Stimulated activated CD8-positive, alpha-beta memory T cell treated with anti-CD3 and anti-CD28 coated beads, Interleukin-4, amount 100 ng/mL, for 24 hours (primary cell): ENCODE data around the gene DOC2B.
"Not testable (repeated sequence)": the region's sequence is repeated elsewhere in the genome, so short reads cannot be mapped to it uniquely, and the experiment has no call there.

Source experiments
- DNase-seq: peaks from one replicate; pipeline ENCODE4 v3.0.0-alpha.2; 2020; ENCODE audit warnings: low read depth

Gene DOC2B

GRCh38 chr17:210402-210801 lies 29.0 kb upstream of the DOC2B start:
- DNase-seq, result no peak

- DNase-seq, result no peak
Measured at GRCh38 chr17:208429-208828, 27.0 kb upstream of the DOC2B start.

GRCh38 chr17:207775-208174 lies 26.3 kb upstream of the DOC2B start:
- no peak for DNase-seq

- no peak for DNase-seq
Measured at GRCh38 chr17:206941-207560, 25.6 kb upstream of the DOC2B start.

- DNase-seq, result not testable (repeated sequence)
Measured at GRCh38 chr17:206484-206883, 25.0 kb upstream of the DOC2B start.

- DNase-seq, result no peak
Measured at GRCh38 chr17:205817-206216, 24.4 kb upstream of the DOC2B start.

GRCh38 chr17:205148-205669 lies 23.8 kb upstream of the DOC2B start:
- DNase-seq, result no peak

- no peak for DNase-seq
Measured at GRCh38 chr17:204427-205147, 23.1 kb upstream of the DOC2B start.

GRCh38 chr17:202501-202951 lies 21.1 kb upstream of the DOC2B start:
- DNase-seq, result no peak

- DNase-seq, result not testable (repeated sequence)
Measured at GRCh38 chr17:201736-202135, 20.3 kb upstream of the DOC2B start.

- not testable (repeated sequence) for DNase-seq
Measured at GRCh38 chr17:201257-201656, 19.8 kb upstream of the DOC2B start.

- DNase-seq, result no peak
Measured at GRCh38 chr17:200586-200985, 19.1 kb upstream of the DOC2B start.

- DNase-seq, result no peak
Measured at GRCh38 chr17:199806-200545, 18.5 kb upstream of the DOC2B start.

GRCh38 chr17:199191-199604 lies 17.7 kb upstream of the DOC2B start:
- no peak for DNase-seq

GRCh38 chr17:198225-198624 lies 16.8 kb upstream of the DOC2B start:
- DNase-seq, result not testable (repeated sequence)

GRCh38 chr17:197352-197751 lies 15.9 kb upstream of the DOC2B start:
- no peak for DNase-seq

GRCh38 chr17:194828-195602 lies 13.6 kb upstream of the DOC2B start:
- DNase-seq, result no peak

- no peak for DNase-seq
Measured at GRCh38 chr17:193841-194806, 12.7 kb upstream of the DOC2B start.

- no peak for DNase-seq
Measured at GRCh38 chr17:193426-193810, 12.0 kb upstream of the DOC2B start.

GRCh38 chr17:192666-193425 lies 11.4 kb upstream of the DOC2B start:
- DNase-seq, result no peak
